GM08714 (cell line): Measurements from ENCODE around the gene DKK3.

Source experiments
- H3K4me3 ChIP-seq: fragments of 200-500 bp; sonication (Bioruptor generic); 2 replicates; pipeline ENCODE4 v1.5.1; 2014; ENCODE audit warnings: mild to moderate bottlenecking, low read length, inconsistent platforms
- ZNF274 ChIP-seq: IDR thresholded peaks from 2 replicates; pipeline ENCODE4 v1.6.1; 2012; ENCODE audit warnings: mild to moderate bottlenecking, low read depth, low read length

Gene DKK3

GRCh38 chr11:11948242-11948947 lies 60.0 kb downstream of the DKK3 start:
- no peak for TF ChIP-seq ZNF274
- H3K4me3 ChIP-seq: no peak overlapping the region

DNA sequence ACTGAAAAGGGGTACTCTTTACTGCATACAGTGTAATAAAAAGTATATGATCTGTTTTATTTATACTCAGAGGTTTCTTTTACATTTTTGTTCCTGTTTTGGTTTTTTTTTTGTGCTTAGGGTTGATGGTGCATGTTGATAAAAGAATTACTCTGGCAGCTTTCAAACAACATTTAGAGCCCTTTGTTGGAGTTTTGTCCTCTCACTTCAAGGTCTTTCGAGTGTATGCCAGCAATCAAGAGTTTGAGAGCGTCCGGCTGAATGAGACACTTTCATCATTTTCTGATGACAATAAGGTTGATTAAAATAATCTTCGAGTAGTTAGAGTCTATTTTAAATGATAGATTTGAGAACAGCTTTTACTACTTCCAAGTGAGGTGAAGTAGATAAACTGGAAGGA lies 60.6 kb downstream of the DKK3 start:
- no peak for TF ChIP-seq ZNF274
- no peak overlapping the region for H3K4me3 ChIP-seq

GRCh38 chr11:11946878-11947277 lies 61.5 kb downstream of the DKK3 start:
- H3K4me3 ChIP-seq: no peak overlapping the region
- no peak for TF ChIP-seq ZNF274

DNA sequence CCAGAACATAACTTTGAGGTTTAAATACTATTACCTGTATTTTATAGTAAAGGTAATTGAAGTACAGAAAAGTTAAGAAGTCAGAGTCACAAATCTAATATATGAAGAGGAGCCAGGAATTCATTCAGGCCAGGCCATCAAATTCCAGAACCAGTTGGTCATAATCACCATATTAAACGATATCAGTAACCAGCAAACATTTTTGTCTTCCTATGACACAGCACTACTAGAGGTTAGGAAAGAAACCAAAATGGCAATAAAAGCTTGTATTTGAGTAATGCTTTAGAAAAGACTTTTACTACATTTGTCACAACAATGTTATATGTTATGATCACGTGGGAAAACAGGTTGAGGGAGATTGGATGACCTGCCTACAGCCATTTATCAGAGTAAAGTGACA lies 62.2 kb downstream of the DKK3 start:
- TF ChIP-seq ZNF274: no peak
- H3K4me3 ChIP-seq: no peak overlapping the region

GRCh38 chr11:11944444-11944843 lies 64.0 kb downstream of the DKK3 start:
- no peak for TF ChIP-seq ZNF274
- H3K4me3 ChIP-seq: no peak overlapping the region

- H3K4me3 ChIP-seq: no peak overlapping the region
- no peak for TF ChIP-seq ZNF274
Observed at GRCh38 chr11:11942668-11943067, 65.8 kb downstream of the DKK3 start.

GRCh38 chr11:11940551-11940950 lies 67.9 kb downstream of the DKK3 start:
- TF ChIP-seq ZNF274: no peak
- H3K4me3 ChIP-seq: no peak overlapping the region

DNA sequence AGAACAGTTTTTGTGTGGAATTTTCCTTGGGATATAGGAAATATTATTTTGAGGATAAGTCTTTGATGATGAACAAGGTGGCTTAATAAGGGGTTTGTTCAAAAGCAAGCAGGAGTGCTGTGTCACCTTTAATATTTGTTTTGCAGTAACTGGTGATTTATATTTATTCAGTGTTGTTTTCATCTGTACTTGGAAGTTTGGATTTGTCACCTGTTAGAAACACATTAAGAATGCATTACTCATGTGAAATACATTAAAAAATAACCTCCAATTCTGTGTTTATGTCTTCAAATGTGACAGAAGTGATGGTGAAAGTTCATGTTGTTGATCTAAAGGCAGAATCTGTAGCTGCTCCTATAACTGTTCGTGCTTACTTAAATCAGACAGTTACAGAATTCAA lies 70.5 kb downstream of the DKK3 start:
- no peak for TF ChIP-seq ZNF274
- H3K4me3 ChIP-seq: no peak overlapping the region

- no peak overlapping the region for H3K4me3 ChIP-seq
- no peak for TF ChIP-seq ZNF274
Observed at GRCh38 chr11:11937433-11937832, 71.0 kb downstream of the DKK3 start.

DNA sequence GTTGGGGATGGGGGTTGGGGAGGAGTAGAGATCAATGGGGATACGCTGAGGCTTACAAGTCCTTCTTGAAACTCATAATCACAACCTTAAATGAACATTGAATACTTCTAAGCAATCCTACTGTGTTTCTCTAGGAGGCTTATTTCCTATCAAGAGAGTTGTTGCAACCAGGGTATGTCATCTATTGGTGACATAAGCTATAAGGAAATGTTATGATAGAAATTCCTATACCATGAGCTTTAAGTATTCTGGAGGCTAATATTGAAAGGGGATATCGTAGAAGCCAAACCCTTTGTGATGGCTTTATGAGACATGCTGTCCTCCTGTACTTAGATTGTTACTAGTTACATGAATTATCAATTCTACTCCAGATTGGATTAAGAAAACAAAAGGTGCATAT lies 72.9 kb downstream of the DKK3 start:
- TF ChIP-seq ZNF274: no peak

DNA sequence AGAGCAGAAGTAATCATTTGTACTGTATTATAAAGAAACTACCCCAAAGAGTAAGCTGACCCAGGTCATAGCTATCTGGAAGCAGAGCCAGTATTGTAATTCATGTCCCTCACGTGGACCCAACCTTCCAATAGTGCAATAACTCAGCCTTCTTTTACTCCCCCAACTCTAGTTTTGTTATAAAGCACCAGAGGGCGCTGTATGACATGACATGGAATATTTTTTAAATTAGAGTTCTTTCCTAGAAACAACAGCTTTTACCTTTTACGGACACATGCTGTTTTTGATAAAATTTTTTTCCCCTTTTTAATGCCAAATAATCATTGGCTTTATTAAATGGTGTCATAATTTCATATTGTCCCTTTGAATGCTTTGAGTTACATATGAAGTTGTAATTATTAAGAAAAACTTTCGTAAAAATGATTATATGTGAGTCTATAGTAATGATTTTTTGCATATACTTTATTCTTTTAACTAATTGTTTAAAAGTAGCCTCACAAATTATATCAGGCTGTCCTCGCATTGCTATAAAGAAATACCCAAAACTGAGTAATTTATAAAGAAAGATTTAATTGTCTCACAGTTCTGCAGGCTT lies 76.9 kb downstream of the DKK3 start:
- TF ChIP-seq ZNF274: no peak

More for the DNA sequence above, 72.9 kb downstream of the DKK3 start:
- H3K4me3 ChIP-seq: no peak overlapping the region

GRCh38 chr11:11929920-11930319 lies 78.5 kb downstream of the DKK3 start:
- TF ChIP-seq ZNF274: no peak
- no peak overlapping the region for H3K4me3 ChIP-seq

More for the DNA sequence above, 76.9 kb downstream of the DKK3 start:
- no peak overlapping the region for H3K4me3 ChIP-seq

- H3K4me3 ChIP-seq: no peak overlapping the region
- no peak for TF ChIP-seq ZNF274
Observed at GRCh38 chr11:11923828-11924227, 84.6 kb downstream of the DKK3 start.

DNA sequence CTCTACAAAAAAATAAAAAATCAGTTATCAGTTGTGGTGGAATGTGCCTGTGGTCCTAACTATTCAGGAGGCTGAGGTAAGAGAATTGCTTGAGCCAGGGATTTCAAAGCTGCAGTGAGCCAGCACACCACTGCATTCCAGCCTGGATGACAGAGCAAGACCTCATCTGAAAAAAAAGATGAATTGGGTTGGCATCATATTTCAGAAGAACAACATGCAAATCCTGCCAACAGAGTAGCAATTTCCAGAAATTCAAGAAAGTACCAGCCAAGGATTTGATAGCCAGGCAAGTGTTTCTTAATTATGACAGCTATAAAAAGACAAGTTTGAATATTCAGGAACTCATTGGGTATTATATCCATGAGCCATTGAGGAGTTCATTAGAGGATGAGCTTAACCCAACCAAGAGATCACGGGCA lies 91.4 kb downstream of the DKK3 start:
- H3K4me3 ChIP-seq: no peak overlapping the region
- TF ChIP-seq ZNF274: no peak

- TF ChIP-seq ZNF274: no peak
- H3K4me3 ChIP-seq: no peak overlapping the region
Observed at GRCh38 chr11:11915625-11916024, 92.8 kb downstream of the DKK3 start.

DNA sequence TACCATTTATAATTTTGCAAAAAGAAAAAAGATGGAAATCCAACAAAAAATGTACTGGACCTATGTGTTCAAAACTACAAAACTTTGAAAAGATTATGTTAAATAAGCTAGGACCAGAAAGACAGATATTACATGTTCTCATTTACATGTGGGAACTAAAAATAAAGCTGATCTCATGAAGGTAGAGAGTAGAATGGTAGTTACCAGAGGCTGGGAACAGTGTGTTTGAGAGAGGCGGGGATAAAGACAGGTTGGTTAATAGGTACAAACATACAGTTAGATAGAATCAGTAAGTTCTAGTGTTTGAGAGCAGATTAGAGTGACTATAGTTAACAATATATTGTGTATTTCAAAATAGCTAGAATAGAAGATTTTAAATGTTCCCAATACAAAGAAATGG lies 95.0 kb downstream of the DKK3 start:
- TF ChIP-seq ZNF274: no peak
- no peak overlapping the region for H3K4me3 ChIP-seq
